Testis (tissue), 3 donors: Measurements from ENCODE around the gene FAF1. TPM values are rescaled to one million over a fixed set of nuclear protein-coding genes. Genes with fewer than 3 reads are reported as not detected.
"Not testable (repeated sequence)": the region's sequence is repeated elsewhere in the genome, so short reads cannot be mapped to it uniquely, and the experiment has no call there.

Source experiments
- DNase-seq: peaks from one replicate; pipeline ENCODE4 v3.0.0-alpha.2; 2019
- H3K27ac ChIP-seq, 2 donors: fragments of 200-600 bp; sonication (generic); one replicate each; pipeline ENCODE4 v1.5.1; 2019
- H3K27me3 ChIP-seq: fragments of 200-600 bp; sonication (generic); one replicate; pipeline ENCODE4 v1.5.1; 2019
- H3K36me3 ChIP-seq: fragments of 200-600 bp; sonication (generic); one replicate; pipeline ENCODE4 v1.5.1; 2017; ENCODE audit warnings: low read depth; ENCODE audit errors: missing control alignments
- H3K4me1 ChIP-seq: fragments of 200-600 bp; sonication (generic); one replicate; pipeline ENCODE4 v1.5.1; 2019
- H3K4me3 ChIP-seq, 2 donors: fragments of 200-600 bp; sonication (generic); one replicate each; pipeline ENCODE4 v1.5.1; 2017 to 2019
- H3K9me3 ChIP-seq: fragments of 200-600 bp; sonication (generic); one replicate; pipeline ENCODE4 v1.5.1; 2017
- CTCF ChIP-seq, 3 experiments: fragments of 450-650 bp in 2 of 3; fragments of 200-600 bp in 1 of 3; sonication (generic) in 1 of 3; IDR thresholded peaks; one replicate each; pipeline ENCODE4 v1.5.1; 2016 to 2019; ENCODE audit warnings: antibody characterized with exemption in 3 of 3, mild to moderate bottlenecking in 2 of 3, moderate library complexity in 1 of 3
- POLR2A ChIP-seq: fragments of 450-650 bp; IDR thresholded peaks from one replicate; pipeline ENCODE4 v1.6.1; 2017; ENCODE audit warnings: antibody characterized with exemption, mild to moderate bottlenecking, moderate library complexity
- WGBS, 2 donors: methylation state at CpG; one replicate each; pipeline ENCODE4 v1.1.5; 2018; 5-methylcytosine and 5-hydroxymethylcytosine counted together
- intact Hi-C: fragments of 100-400 bp; cut with DNase I; formaldehyde crosslinking; loops from one replicate; pipeline ENCODE4 v1.15.1; 2023; ENCODE audit warnings: low total_unique reads
- polyA plus RNA-seq: library from polyadenylated mRNA; stranded (reverse); fragments of 350-450 nt; fragmentation: Illumina TruSeq; extraction: RNeasy Lipid Tissue Mini Kit (QIAGEN cat#74804); gene quantifications from one replicate; pipeline ENCODE4 v1.2.3, GENCODE V29; 2014; ENCODE audit warnings: low read depth, low replicate concordance; ENCODE audit not compliant: insufficient read depth
- total RNA-seq, 2 donors: library from RNA; depleted of rRNA; stranded (reverse); fragments of >200 nt; gene quantifications; one replicate each; pipeline ENCODE4 v1.2.3, GENCODE V29; 2016

Gene FAF1
- total and polyA plus RNA-seq, 3 donors from 2014 or later: 46.5 to 236 (median 61.6) TPM

GRCh38 chr1:50780797-50781196, 179.3 kb downstream of the FAF1 start:
- Histone ChIP-seq H3K4me3 (no peak overlapping the region), H3K4me1 (no peaks in the 10 kb centered on the region), H3K9me3 (no peaks in the 10 kb centered on the region), H3K36me3 (no peaks in the 10 kb centered on the region), H3K27ac (no peak overlapping the region), H3K27me3 (no peaks in the 10 kb centered on the region)
- TF ChIP-seq POLR2A (no peak), CTCF (IDR thresholded peaks at IDR 0.05) (no peak)
- intact Hi-C loops: no loop called here
- 97 to 98% methylated on average over 4 of the region's 4 CpGs for WGBS, 2 donors
- DNase-seq: no peak

- H3K27me3 ChIP-seq: no peaks in the 10 kb centered on the region
- intact Hi-C loops: loop anchor here (10.0 kb wide), 1 partner anchor 155 kb away; no protein-coding TSS in a partner anchor
- no peaks in the 10 kb centered on the region for H3K36me3 ChIP-seq
- TF ChIP-seq CTCF (IDR thresholded peaks at IDR 0.05) (no peak), POLR2A (no peak)
- no peaks in the 10 kb centered on the region for H3K9me3 ChIP-seq
- WGBS, 2 donors: 95 to 96% methylated on average over 1 of the region's 1 CpG
- DNase-seq: no peak
- H3K27ac ChIP-seq: no peak overlapping the region
- H3K4me3 ChIP-seq: no peak overlapping the region
- no peaks in the 10 kb centered on the region for H3K4me1 ChIP-seq
Measured at GRCh38 chr1:50779801-50780200, 180.3 kb downstream of the FAF1 start.

- WGBS, 2 donors: 60 to 68% methylated on average over 1 of the region's 1 CpG
Measured at GRCh38 chr1:50775740-50776139, 184.3 kb downstream of the FAF1 start.

GRCh38 chr1:50774759-50775351, 185.2 kb downstream of the FAF1 start:
- Histone ChIP-seq H3K36me3 (no peaks in the 10 kb centered on the region), H3K27me3 (no peaks in the 10 kb centered on the region), H3K27ac (no peak overlapping the region), H3K9me3 (no peaks in the 10 kb centered on the region), H3K4me1 (no peaks in the 10 kb centered on the region), H3K4me3 (no peak overlapping the region)
- no peak for TF ChIP-seq POLR2A
- TF ChIP-seq CTCF (IDR thresholded peaks at IDR 0.05): peak; percentile 57 to 75 (median 60)
- WGBS, 2 donors: 14 to 20% methylated on average over 2 of the region's 2 CpGs
- DNase-seq: no peak
- intact Hi-C loops: loop anchor here (10.0 kb wide), 1 partner anchor 160 kb away; no protein-coding TSS in a partner anchor

More at GRCh38 chr1:50775740-50776139, 184.3 kb downstream of the FAF1 start:
- TF ChIP-seq CTCF (IDR thresholded peaks at IDR 0.05) (no peak), POLR2A (no peak)
- no peak overlapping the region for H3K27ac ChIP-seq
- DNase-seq: no peak
- H3K4me3 ChIP-seq: no peak overlapping the region
- intact Hi-C loops: loop anchor here (10.0 kb wide), 1 partner anchor 159 kb away; no protein-coding TSS in a partner anchor
- no peaks in the 10 kb centered on the region for H3K36me3 ChIP-seq
- no peaks in the 10 kb centered on the region for H3K4me1 ChIP-seq
- no peaks in the 10 kb centered on the region for H3K27me3 ChIP-seq
- H3K9me3 ChIP-seq: no peaks in the 10 kb centered on the region

- DNase-seq: no peak
- H3K4me1 ChIP-seq: no peaks in the 10 kb centered on the region
- intact Hi-C loops: no loop called here
- H3K9me3 ChIP-seq: no peaks in the 10 kb centered on the region
- TF ChIP-seq POLR2A (no peak), CTCF (IDR thresholded peaks at IDR 0.05) (no peak)
- no peaks in the 10 kb centered on the region for H3K36me3 ChIP-seq
- no peak overlapping the region for H3K27ac ChIP-seq
- no peaks in the 10 kb centered on the region for H3K27me3 ChIP-seq
- no peak overlapping the region for H3K4me3 ChIP-seq
Measured at GRCh38 chr1:50766688-50767087, 193.4 kb downstream of the FAF1 start.

- DNase-seq, H3K4me3 ChIP-seq, H3K4me1 ChIP-seq, H3K36me3 ChIP-seq, H3K27me3 ChIP-seq, H3K9me3 ChIP-seq, intact Hi-C loops, H3K27ac ChIP-seq: not testable (repeated sequence)
- 96 to 99% methylated on average over 3 of the region's 3 CpGs for WGBS, 2 donors
Measured at GRCh38 chr1:50756543-50756942, 203.5 kb downstream of the FAF1 start.

- H3K27me3 ChIP-seq, H3K27ac ChIP-seq, intact Hi-C loops, H3K4me3 ChIP-seq, DNase-seq, H3K9me3 ChIP-seq, H3K36me3 ChIP-seq, H3K4me1 ChIP-seq: not testable (repeated sequence)
- WGBS, 2 donors: 83 to 86% methylated on average over 1 of the region's 1 CpG
Measured at GRCh38 chr1:50754764-50755163, 205.3 kb downstream of the FAF1 start.
